Kidney (tissue), 14 donors: ENCODE data around the gene RGL1. TPM values are rescaled to one million over a fixed set of nuclear protein-coding genes. Genes with fewer than 3 reads are reported as not detected.

ENCODE experiments used
- DNase-seq, 5 donors: peaks; one replicate each; pipeline ENCODE4 v3.0.0-alpha.2; 2013 to 2020
- FAIRE-seq: peaks from 2 replicates; lab custom pipeline; 2012; peaks lifted over from hg19 to GRCh38; lab: Jason Lieb, UNC
- H3K27ac ChIP-seq, 2 donors: one replicate each; pipeline ENCODE4 v1.7.0; 2013; ENCODE audit warnings: low read depth in 2 of 2, low read length in 2 of 2, inconsistent platforms in 1 of 2
- H3K27me3 ChIP-seq: one replicate; pipeline ENCODE4 v1.7.1; 2013; ENCODE audit warnings: low read length, inconsistent platforms; ENCODE audit not compliant: control insufficient read depth, insufficient read depth
- H3K36me3 ChIP-seq, 3 donors: one replicate each; pipeline versions ENCODE4 v1.7.0 to v1.7.1; 2013; ENCODE audit warnings: low read length in 3 of 3, control low read depth in 1 of 3, inconsistent platforms in 1 of 3; ENCODE audit not compliant: insufficient read depth in 3 of 3, control insufficient read depth in 2 of 3
- H3K4me1 ChIP-seq, 3 donors: one replicate each; pipeline versions ENCODE4 v1.7.0 to v1.7.1; 2013; ENCODE audit warnings: low read length in 3 of 3, inconsistent platforms in 1 of 3, low read depth in 1 of 3; ENCODE audit not compliant: control insufficient read depth in 2 of 3, insufficient read depth in 2 of 3
- H3K4me3 ChIP-seq, 3 donors: one replicate each; pipeline versions ENCODE4 v1.7.0 to v1.8.1; 2013; ENCODE audit warnings: low read length in 3 of 3, control low read depth in 1 of 3, inconsistent platforms in 1 of 3
- H3K9ac ChIP-seq, 3 donors: one replicate each; pipeline versions ENCODE4 v1.7.0 to v1.7.1; 2013; ENCODE audit warnings: low read length in 3 of 3, control low read depth in 1 of 3, inconsistent platforms in 1 of 3
- H3K9me3 ChIP-seq, 3 donors: one replicate each; pipeline versions ENCODE4 v1.7.0 to v1.7.1; 2013; ENCODE audit warnings: low read length in 3 of 3, control low read depth in 1 of 3, inconsistent platforms in 1 of 3; ENCODE audit not compliant: control insufficient read depth in 2 of 3, insufficient read depth in 1 of 3
- intact Hi-C: fragments of 100-400 bp; cut with DNase I; formaldehyde crosslinking; loops from one replicate; pipeline ENCODE4 v1.11.1; 2022
- polyA plus RNA-seq: library from polyadenylated mRNA; stranded (reverse); fragments of 350-450 nt; fragmentation: Illumina TruSeq; extraction: RNeasy Lipid Tissue Mini Kit (QIAGEN cat#74804); gene quantifications from one replicate; pipeline ENCODE4 v1.2.3, GENCODE V29; 2014; ENCODE audit warnings: low read depth, low replicate concordance; ENCODE audit not compliant: insufficient read depth
- total RNA-seq: library from RNA; stranded (reverse); fragmentation: NEBNext Ultra II Directional; extraction: Animal tissue kit (Norgen Biotek cat#: 25700); gene quantifications from one replicate; pipeline ENCODE4 v1.2.1, GENCODE V29; 2021
- TF ChIP-seq, protein P1 (sequence below): IDR thresholded peaks from 3 replicates; pipeline ENCODE4 v1.5.1; 2012; ENCODE audit warnings: mild to moderate bottlenecking, moderate library complexity, borderline replicate concordance; ENCODE audit not compliant: insufficient read depth; ENCODE audit errors: extremely low read depth
- donor health status: control.
- donor health status: control.
- donor health status: control.
- donor health status: control.
- donor health status: control.
- donor health status: DM: yes; HTN: yes; CAD: no.
- donor health status: Normal renal cell carcinoma (clear cell type).

Gene RGL1
- total and polyA plus RNA-seq, 2 donors from 2014 or later = 17.3 to 30.7 TPM

DNA sequence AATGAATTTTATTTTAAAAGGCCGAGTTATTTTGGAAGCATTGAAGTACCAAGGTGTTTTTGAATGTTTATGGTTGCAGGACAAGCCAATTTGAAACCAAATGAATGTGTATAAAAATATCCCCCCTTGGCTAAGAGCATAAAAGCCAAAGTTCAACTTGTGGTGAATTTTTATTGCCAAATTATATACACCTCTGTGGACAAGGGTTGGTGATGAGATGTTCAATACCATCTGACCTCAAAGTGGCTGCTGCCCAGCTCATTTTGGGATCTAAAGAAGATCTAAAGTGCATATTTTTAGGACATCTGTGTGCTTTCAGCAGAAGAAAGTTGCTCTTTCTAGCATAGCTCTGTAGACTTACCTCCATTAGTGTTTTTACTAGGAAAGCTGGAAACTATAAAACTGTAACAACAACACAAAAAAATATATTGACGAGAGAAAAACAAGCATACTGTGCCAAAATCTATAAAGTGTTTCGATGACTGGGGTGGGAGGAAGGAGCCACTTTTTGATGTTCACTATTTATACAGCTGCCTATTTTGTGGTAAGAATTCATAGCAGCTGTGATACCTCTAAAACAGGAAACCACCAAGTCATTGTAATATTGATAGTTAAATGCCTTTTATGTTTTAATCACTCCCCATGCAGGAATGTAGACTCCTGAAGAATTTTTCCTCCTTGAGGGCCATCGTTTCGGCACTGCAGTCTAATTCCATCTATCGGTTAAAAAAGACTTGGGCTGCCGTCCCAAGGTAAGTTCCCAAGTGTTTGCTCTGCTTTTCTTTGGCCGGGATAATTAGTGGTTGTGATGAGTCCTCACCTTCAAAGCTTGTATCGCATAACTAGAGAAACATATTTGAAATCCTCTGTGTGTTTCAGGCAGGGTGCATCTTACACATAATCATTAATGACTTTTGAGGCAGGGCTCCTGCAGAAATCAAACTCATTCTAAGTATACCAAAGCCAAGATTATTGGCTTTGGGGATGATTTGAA is 83.2 kb downstream of the RGL1 start:
- H3K27me3 ChIP-seq = no peaks in the 10 kb centered on the region
- DNase-seq (peak in 2 of 5 donors; percentile 60 to 77), FAIRE-seq (no peak)
- intact Hi-C loops = no loop called here
- peaks cover 2 to 14% (median 6%) of the 10 kb centered on the region in 3 donors for H3K4me1 ChIP-seq
- no peak overlapping the region for H3K9ac ChIP-seq
- no peaks in the 10 kb centered on the region for H3K9me3 ChIP-seq
- peaks cover 6 to 48% (median 13%) of the 10 kb centered on the region in 3 donors for H3K36me3 ChIP-seq
- TF ChIP-seq, protein P1, sequence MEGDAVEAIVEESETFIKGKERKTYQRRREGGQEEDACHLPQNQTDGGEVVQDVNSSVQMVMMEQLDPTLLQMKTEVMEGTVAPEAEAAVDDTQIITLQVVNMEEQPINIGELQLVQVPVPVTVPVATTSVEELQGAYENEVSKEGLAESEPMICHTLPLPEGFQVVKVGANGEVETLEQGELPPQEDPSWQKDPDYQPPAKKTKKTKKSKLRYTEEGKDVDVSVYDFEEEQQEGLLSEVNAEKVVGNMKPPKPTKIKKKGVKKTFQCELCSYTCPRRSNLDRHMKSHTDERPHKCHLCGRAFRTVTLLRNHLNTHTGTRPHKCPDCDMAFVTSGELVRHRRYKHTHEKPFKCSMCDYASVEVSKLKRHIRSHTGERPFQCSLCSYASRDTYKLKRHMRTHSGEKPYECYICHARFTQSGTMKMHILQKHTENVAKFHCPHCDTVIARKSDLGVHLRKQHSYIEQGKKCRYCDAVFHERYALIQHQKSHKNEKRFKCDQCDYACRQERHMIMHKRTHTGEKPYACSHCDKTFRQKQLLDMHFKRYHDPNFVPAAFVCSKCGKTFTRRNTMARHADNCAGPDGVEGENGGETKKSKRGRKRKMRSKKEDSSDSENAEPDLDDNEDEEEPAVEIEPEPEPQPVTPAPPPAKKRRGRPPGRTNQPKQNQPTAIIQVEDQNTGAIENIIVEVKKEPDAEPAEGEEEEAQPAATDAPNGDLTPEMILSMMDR = no peak
- no peak overlapping the region for H3K27ac ChIP-seq
- no peak overlapping the region for H3K4me3 ChIP-seq

DNA sequence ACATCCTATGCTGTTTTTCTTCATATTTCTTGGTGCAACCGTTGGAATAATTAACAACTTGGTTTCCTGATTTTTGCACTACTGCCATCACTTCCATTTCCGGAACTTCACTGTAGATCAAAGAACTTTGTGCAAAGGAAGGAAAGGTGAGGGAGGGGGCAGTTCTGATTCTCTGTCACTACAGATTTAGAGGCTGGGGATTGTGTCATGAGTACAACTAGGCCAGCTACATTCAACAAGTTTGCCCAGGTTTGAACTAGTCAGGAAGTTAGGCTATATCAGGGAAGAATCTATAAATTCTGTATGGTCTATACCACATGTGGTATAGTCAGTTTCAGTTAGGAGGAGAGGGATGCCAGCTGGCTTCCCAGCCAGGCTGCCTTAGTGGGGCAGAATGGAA is 84.2 kb downstream of the RGL1 start:
- intact Hi-C loops = no loop called here
- Histone ChIP-seq H3K27me3 (no peaks in the 10 kb centered on the region), H3K4me1 (peaks cover 2 to 11% (median 6%) of the 10 kb centered on the region in 3 donors), H3K36me3 (peaks cover 4 to 44% (median 15%) of the 10 kb centered on the region in 3 donors), H3K9ac (no peak overlapping the region), H3K4me3 (no peak overlapping the region), H3K9me3 (no peaks in the 10 kb centered on the region), H3K27ac (no peak overlapping the region)
- FAIRE-seq (no peak), DNase-seq (no peak)
- TF ChIP-seq, protein P1 = no peak

DNA sequence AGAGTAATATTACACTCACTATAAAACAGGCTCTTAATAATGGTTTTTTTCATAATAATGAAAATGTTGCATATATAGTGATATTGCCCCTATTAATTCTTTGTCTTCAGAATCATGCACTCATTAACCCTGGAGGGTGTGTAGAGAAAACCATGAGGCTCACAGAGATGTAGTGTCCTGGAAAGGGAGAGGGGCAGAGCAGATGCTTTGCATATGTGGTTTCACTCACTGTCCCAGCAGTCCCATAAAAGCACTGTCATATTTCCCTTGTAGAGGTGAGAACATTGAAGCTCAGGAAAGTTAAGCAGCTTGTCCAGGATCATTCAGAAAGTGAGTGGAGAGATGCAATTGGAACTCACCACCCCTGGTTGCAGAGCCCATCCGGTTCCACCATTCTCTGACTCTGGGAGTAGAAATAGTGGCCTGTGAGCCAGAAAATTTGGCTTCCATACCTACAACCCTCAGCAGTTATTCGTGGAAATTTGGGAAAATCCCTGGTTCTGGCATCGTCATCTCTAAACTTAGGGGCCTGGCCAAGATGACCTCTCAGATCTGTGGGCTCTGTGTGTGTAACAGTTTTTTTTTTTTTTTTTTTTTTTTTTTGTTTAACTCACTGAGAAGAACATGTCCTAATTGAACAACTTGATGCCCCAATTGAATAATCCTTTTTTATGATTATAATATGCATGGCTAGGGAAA is 86.4 kb downstream of the RGL1 start:
- H3K27ac ChIP-seq = no peak overlapping the region
- no peak overlapping the region for H3K4me3 ChIP-seq
- peaks cover 7 to 32% (median 17%) of the 10 kb centered on the region in 3 donors for H3K36me3 ChIP-seq
- H3K4me1 ChIP-seq = peaks cover 2 to 11% (median 6%) of the 10 kb centered on the region in 3 donors
- no peak for FAIRE-seq
- H3K9me3 ChIP-seq = no peaks in the 10 kb centered on the region
- H3K27me3 ChIP-seq = no peaks in the 10 kb centered on the region
- no peak overlapping the region for H3K9ac ChIP-seq
- intact Hi-C loops = no loop called here
- DNase-seq = no peak
- TF ChIP-seq, protein P1 = no peak
